DND-41 (cell line): ENCODE results near the gene LSM3.

Experiments
- CTCF ChIP-seq: IDR thresholded peaks from 2 replicates; pipeline ENCODE4 v1.5.1; 2012; ENCODE audit warnings: borderline replicate concordance, low read length, moderate library complexity, mild to moderate bottlenecking; ENCODE audit not compliant: poor library complexity, severe bottlenecking; ENCODE audit errors: extremely low read depth
- EZH2 ChIP-seq: IDR thresholded peaks from 3 replicates; pipeline ENCODE4 v1.6.1; 2012; ENCODE audit warnings: borderline replicate concordance, low read depth, mild to moderate bottlenecking, moderate library complexity, low read length, inconsistent platforms; ENCODE audit not compliant: severe bottlenecking

GRCh38 chr3:14230729-14231128 is 52.1 kb downstream of the LSM3 start:
- TF ChIP-seq CTCF, result no peak
- TF ChIP-seq EZH2, result no peak
